GM21619 (cell line): ENCODE data around the gene RORB.
"Not testable (repeated sequence)": the region's sequence is repeated elsewhere in the genome, so short reads cannot be mapped to it uniquely, and the experiment has no call there.

Source experiments
- ATAC-seq: cut with Tn5 transposase; IDR thresholded peaks from one replicate; pipeline ENCODE4 v1.9.1; 2021; ENCODE audit not compliant: unreplicated experiment

Gene RORB

GRCh38 chr9:74512416-74512815 lies 15.3 kb downstream of the RORB start:
- ATAC-seq = no peak

- ATAC-seq = no peak
Observed at GRCh38 chr9:74513221-74513620, 16.1 kb downstream of the RORB start.

- no peak for ATAC-seq
Observed at GRCh38 chr9:74517188-74517587, 20.1 kb downstream of the RORB start.

DNA sequence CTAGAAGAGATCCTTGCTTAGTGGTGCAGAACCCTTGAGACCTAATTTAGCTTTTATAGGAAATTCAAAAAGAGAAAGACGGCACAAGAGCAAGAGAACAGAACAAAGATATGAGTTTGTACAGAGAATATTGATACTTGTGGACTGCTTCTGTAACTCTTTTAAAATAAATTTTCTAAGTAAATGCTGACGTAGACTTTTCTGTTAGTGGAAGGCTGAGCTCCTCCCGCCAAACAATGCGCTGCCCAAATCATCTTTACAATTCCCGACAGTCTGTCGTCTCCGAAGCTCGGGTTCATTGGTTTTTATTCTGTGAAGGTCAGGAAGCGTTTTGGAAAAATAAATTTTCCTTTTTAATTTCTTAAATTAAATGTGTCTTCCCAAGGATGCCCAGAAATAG lies 22.3 kb downstream of the RORB start:
- no peak for ATAC-seq

- ATAC-seq = no peak
Observed at GRCh38 chr9:74521009-74521408, 23.9 kb downstream of the RORB start.

DNA sequence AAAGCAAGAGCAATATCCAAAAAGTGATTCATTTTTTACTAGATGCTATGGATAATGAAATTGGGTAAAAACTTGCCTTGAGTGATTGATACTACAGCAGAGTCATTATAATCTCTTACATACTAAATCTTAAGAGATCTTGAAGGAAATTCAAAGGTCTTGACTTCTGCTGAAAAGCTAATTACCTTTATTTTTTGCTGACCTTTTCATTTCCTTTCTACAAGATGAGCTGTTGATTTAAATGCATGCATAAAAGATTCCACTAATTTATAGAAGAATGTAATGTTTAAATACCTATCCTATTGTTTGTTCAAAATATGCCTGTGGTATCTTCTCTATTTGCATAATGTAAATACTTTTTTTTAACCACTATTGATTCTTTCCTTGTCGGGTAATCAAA lies 27.2 kb downstream of the RORB start:
- no peak for ATAC-seq

GRCh38 chr9:74526215-74526614 lies 29.1 kb downstream of the RORB start:
- no peak for ATAC-seq

DNA sequence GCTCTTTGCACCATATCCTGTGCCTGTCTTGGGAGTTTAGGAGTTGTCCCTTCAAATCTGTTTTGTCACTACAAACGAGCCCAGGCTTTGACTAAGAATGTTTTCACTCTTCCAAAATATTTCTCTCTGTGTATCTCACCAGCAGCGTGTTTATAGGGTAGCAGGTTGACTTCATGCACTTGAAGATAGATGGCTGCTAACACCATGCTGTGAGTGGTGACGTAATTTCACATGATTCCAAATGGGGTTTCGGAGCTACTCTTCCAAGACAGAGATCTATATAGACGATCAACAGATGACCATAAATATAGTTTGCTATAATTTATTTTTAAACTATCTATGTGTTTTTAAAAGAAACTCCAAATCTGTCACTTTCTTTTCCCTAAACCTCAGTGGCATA lies 30.6 kb downstream of the RORB start:
- ATAC-seq = no peak

GRCh38 chr9:74528207-74528606 lies 31.1 kb downstream of the RORB start:
- ATAC-seq = no peak

GRCh38 chr9:74530458-74530857 lies 33.3 kb downstream of the RORB start:
- ATAC-seq = not testable (repeated sequence)

DNA sequence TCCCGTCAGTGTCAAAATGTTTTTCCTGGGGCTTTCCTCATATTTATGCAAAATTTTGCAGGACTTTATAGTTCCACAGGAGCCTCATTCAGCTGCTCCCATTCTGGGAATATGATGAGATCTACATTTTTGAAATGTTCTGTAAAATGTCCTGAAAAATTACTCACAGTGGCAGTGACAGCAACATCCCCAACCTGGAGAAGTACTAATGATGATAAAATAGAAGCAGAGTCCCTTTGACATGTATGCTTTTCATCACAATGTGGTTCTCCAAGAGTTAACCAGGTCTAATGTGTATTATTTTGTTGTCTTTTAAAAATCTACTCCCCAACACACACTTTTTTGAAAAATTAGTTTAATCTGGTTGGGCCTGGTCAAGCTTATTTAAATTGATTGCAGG lies 36.1 kb downstream of the RORB start:
- no peak for ATAC-seq

- no peak for ATAC-seq
Observed at GRCh38 chr9:74534841-74535240, 37.7 kb downstream of the RORB start.

GRCh38 chr9:74543145-74543544 lies 46.0 kb downstream of the RORB start:
- no peak for ATAC-seq

GRCh38 chr9:74551266-74551665 lies 54.1 kb downstream of the RORB start:
- no peak for ATAC-seq

DNA sequence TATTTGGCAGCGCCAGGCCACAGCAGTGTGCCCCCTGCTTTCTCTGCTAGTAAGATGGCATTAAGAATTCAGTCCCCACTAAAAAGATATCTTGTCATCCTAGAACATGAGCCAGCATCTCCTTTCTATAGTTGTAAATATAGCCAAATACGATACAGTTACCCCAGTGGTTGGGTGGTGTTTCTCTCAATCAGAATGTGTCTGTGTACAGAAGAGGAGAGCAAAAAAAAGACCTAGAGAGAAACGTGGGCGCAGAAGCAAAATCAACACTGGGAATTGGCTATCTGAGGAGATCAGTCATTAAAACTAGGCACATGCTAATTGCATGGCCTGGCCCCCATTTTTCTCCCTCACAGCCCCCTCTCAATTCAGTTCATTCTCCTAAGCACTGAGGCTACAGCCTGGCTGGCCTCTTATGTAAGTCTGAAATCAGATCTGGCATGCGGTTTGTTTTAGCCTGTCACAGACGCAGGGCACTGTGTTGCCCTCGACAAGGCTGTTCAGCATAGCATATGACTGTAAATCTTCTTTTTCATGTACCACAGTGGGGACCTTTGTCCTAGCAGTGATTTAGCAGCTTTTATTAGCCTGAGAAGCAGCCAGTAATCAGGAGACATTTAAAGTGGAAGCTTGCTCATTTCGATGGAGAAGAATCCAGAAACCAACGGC lies 57.8 kb downstream of the RORB start:
- no peak for ATAC-seq

- no peak for ATAC-seq
Observed at GRCh38 chr9:74555565-74555964, 58.4 kb downstream of the RORB start.

GRCh38 chr9:74556685-74557084 lies 59.5 kb downstream of the RORB start:
- peak; percentile 83 for ATAC-seq

DNA sequence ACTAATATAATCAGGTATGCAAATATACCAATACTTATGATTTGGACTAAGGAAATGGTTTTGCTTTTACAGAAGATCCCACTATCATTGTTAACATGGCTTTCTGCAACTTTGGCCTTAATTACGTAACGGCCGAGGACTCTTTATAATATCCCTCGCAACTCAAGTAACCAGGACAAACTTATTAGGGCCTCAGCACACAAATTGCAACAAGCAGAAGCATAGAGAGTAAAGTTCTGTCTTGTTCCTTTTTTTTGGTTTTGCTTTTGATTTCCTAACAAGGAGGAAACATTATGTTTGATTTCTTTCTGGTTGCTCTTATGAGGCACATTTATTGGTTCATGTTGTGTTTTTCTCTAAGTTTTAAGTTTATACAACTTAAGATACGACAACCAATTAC lies 60.4 kb downstream of the RORB start:
- ATAC-seq = no peak

DNA sequence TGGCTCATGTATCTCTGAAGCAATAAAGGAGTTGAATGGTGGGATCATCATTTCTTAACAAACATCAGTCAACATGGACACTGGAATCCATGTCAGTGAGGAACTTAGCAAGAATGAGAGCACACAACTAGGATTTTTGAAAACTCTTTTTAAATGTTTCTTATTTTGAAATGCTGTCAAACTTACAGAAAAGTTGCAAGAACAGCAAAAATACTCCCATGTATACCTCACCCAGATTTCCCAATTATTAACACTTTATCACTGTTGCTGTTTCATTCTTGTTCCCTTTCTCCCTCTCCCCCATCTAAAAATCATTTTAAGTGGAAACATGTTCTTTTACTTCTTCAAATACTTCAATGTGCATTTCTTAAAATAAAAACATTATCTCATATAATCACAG lies 65.5 kb downstream of the RORB start:
- ATAC-seq = no peak

- ATAC-seq = peak; percentile 58
Observed at GRCh38 chr9:74570879-74571512, 73.9 kb downstream of the RORB start.

DNA sequence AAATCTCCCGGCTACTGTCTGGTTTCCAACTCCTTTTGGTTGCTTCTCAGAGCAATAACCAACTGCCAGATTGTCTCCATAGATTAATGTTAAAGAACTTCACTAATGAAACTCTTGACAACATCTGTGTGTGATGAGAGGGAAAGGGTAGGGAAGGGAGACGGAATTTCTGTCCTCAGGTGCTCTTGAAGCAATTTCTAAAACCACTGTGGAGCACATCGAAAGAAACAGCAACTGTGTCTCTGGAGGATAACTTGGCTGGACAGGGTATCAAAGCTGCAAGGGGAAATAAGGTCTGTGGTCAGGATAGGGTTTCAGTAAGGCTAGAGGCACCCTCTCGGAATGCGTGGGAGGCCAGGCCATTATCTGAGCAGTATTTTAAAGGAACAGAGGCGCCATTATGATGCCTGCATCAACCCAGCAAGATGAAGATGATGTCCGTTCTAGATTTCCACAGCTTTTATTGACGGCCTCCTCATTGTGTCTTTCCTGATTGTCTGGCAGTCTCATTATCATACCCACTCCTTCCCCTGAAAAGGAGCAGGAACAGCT lies 76.6 kb downstream of the RORB start:
- ATAC-seq = peak; percentile 55

DNA sequence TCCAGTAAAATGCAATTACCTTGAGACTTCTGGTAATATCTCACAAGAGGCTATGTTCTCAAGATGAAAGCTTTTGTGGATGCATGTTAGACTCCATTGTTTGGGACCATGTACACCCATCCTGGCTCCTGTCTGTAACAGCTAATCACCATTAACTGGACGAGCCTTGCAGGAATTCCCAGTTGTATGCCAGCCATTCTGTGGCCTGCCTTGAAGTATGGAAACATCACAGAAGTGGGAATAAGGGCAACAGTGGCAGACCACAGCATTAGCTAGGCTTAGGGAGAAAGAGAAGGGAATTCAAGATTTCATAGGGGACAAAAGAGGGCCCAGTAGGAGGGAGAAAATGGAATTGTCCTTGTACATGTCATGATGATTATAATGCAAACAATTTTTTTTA lies 79.0 kb downstream of the RORB start:
- ATAC-seq = no peak

DNA sequence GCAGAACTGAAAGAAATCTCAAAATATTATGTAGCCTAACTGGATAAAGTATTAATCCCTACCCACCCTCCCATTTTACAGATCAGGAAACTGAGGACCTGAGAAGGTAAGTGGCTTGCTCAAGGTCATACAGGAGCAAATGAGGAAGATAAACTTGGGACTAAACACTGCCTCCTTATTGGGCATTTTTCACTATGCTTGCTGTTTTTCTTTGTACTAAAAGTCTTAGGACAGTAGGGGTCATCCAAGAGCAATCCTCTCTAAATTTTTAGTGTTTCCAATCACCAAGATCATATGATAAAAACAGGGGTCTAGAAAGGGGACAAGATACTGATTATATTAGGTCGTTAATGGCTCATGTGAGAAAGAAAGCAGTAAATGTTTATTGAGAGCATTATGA lies 80.8 kb downstream of the RORB start:
- no peak for ATAC-seq
